Fibroblast of the conjunctiva (primary cell): ENCODE data around the gene TRPM2.
A peak's percentile ranks its signal among the peaks of the same experiment; 100 is the strongest.
"Not testable (repeated sequence)": the region's sequence is repeated elsewhere in the genome, so short reads cannot be mapped to it uniquely, and the experiment has no call there.

ENCODE experiments used
- DNase-seq: peaks from one replicate; pipeline ENCODE4 v3.0.0-alpha.2; 2010; ENCODE audit warnings: low read depth

Gene TRPM2

GRCh38 chr21:44335266-44336059, 18.0 kb upstream of the TRPM2 start:
- no peak for DNase-seq

- no peak for DNase-seq
Measured at GRCh38 chr21:44337449-44337848, 16.0 kb upstream of the TRPM2 start.

DNA sequence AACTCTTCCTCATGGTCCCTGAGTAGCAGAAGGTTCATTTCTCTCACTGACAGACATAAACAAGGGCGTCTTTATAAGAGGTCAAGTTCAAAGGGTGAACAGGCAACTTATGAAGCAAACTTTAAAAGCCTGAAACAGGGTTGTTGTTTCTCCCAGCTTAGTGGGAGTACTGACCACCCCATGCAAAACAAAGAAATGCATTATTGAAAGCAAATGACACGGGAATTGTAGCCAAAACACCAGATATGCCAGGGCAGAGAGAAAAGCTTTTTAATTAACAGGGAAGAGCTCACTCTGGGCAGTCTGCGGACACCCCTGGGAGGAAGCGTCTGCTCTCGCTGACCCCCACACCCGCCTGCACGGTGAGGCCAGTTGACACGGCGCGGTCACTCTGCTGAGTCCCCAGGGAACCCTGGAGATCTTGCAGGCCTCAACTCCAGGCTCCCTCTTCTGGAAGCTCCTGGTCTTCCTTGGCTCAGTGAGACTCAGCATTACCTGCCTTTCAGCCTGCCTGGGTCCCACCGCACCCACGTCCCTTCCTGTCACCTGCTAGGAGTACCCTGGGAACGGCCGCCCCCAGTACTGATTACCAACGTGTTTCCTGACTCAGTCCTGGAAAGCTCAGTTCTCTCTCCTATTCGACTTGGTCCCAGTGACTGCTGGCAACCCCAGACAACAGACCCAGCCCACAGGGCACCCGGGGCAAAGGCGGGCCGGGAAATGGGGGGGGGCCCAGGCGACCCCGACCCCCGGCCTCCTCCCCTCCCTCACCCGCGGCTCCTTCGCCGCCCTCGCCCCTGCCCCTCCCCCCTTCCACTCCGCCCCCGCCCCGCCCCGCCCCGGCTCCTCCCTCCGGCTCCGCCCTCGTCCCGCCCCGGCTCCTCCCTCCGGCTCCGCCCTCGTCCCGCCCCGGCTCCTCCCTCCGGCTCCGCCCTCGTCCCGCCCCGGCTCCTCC, 15.2 kb upstream of the TRPM2 start:
- DNase-seq, result peak; percentile 28

GRCh38 chr21:44338971-44339910, 14.2 kb upstream of the TRPM2 start, which contains the start of gene CFAP410:
CFAP410 (minus strand) TSS chr21:44339390; CDS start chr21:44339194, 196 bp downstream.
- peak; percentile 90 for DNase-seq

DNA sequence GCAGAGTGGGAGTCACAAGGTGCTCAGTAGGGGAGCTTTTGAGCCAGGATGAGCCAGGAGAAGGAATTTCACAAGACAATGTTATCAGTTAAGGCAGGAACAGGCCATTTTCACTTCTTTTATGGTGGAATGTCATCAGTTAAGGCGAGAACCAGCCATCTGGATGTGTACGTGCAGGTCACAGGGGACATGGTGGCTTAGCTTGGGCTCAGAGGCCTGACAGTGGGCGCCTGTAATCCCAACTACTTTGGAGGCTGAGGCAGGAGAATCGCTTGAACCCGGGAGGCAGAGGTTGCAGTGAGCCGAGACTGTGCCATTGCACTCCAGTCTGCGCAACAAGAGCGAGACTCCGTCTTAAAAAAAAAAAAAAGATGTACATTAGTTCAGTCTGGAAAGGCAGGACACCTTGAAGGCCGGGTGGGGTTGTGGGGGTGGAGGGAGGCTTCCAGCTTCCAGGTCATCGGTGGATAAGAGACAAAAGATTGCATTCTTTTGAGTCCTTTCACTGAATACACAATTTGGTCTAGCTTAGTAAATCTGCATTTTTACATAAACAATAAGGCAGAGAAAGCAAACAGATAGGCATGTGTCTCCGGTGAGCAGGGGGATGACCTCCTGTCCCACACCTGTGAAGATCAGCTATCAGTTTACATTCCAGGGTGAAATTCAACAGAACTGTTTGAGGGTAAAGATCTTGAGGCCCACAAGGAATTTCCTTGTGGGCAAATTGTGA, 11.5 kb upstream of the TRPM2 start:
- not testable (repeated sequence) for DNase-seq

DNA sequence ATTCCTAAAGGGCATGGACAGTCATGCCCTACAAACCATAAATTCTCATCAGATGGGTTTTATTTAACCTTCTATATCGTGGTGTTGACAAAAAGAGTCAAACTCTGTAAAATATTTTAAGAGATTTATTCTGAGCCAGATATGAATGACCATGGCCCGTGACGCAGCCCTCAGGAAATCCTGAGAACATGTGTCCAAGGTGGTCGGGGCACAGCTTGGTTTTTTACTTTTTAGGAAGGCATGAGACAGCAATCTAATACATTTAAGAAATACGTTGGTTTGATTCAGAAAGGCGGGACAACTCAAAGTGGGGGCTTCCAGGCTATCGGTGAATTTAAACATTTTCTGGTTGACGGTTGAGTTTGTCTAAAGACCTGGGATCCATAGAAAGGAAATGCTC, 10.4 kb upstream of the TRPM2 start:
- DNase-seq, result not testable (repeated sequence)

GRCh38 chr21:44344541-44345183, 8.8 kb upstream of the TRPM2 start:
- no peak for DNase-seq

DNA sequence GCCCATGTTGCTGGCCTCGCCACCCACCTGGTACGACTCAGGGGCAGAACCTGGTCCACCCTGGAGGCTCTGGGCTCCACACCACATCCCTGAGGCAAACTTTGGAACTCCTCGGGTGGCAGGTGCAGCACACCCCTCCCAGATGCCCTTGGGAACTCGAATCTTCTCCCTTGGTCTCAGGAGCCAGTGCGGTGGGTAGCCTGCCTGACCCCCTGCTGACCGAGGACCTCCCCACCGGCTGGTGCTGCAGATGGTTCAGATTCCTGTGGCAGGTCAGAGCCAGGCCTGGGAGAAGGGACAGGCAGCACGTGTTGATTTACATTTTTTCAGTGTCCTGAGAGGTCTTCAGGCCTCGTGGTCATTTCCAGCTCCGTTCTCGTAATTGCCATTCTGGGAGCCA, 7.9 kb upstream of the TRPM2 start:
- DNase-seq, result no peak

DNA sequence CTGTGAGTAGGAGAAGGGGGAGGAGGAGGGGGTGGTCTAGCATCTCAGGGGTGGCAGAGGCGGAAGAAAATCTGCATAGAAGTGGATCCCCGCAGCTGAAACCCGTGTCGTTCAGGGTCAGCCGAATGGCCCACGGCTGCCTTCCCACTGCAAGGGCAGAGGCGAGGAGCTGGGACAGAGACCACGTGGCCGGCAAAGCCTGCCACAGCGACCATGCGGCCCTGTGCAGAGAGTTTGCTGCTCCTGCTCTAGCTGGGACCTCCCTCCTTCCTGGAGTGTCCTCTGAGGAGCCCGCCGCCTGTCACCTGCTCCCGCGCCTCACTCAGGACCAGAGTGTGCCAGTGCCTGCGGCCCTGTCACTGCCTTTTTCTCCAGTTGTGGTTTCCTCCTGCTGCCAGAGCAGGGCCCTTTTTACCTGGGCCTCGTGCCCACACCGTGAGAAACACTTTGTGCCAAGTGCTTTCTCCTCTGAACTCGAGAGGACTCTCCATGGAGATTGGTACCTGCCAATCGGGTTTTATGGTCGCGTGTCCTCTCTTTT, 5.4 kb upstream of the TRPM2 start:
- no peak for DNase-seq

GRCh38 chr21:44348861-44349260, 4.6 kb upstream of the TRPM2 start:
- DNase-seq, result no peak

- no peak for DNase-seq
Measured at GRCh38 chr21:44349416-44349846, 4.0 kb upstream of the TRPM2 start.

DNA sequence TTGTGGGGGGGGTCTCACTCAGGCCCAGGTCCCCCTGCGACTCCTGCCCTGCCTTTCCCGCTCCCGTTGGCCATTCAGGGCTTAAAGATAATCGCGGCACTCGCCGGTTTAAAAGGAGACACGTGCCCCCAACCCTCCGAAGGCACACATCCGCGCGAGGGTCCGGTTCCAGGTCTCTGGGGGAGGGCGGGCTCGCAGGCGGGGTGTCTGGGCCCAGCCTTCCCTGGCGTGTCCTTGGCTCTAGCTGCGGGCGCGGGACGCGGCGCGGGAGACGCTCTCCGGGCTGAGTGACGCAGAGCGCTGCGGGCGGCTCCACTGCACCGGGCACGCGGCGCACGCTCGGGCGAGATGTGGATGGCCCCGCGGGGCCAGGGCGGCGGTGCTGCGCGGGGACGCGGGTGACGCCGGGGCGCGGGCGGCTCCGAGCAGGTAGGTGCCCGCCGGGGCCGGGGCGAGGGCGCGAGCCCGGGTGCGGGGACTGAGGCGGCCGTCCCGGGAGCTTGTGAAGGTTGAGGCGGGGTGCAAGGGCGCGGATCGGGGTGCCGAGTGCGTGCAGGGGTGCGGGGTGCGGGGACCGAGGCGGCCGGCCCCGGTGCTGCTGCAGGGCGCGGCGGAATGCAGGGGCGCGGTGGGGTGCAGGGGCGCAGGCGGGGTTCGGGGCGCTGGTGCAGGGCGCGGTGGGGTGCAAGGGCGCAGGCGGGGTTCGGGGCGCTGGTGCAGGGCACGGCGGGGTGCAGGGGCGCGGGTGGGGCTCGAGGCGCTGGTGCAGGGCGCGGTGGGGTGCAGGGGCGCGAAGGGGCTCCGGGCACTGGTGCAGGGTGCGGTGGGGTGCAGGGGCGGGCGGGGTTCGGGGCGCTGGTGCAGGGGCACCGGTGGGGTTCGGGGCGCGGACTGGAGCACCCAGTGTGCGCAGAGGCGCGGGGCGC, 3.3 kb upstream of the TRPM2 start:
- no peak for DNase-seq

- DNase-seq, result no peak
Measured at GRCh38 chr21:44350773-44351481, 2.5 kb upstream of the TRPM2 start.

DNA sequence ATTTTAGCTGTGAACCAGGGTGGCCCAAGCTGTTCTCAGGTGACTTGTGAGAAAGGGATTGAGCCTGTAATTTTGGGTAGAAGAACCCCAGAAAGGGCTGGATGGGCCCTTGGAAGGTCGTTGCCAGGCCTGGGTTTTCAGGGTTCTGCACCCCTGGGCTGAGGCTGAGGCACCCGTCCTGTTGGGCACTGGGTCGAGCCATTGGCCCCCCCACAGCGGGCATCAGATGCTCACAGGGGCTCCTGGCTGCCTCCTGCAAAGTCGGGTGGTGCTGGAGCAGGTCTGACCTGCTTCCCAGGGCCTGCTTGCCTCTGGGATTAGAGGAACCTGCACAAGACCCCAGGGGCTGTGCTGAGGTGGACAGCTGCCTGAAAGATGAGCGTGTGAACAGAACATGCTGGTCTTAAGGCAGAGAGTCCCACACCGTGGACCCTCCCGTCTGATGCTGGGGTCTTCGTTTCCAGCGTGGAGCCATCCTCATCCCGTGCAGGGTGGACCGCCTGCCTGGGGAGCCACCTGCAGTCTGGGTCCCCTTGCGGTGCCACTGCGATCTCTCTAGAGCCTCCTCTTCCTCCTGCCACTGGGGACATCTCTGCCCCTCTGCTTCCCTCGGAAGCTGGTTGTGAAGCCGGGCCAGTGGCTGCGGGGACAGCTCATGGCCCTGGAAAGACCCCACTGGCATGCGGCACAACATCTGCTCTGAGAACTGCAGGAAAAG, 1.7 kb upstream of the TRPM2 start:
- no peak for DNase-seq

GRCh38 chr21:44352253-44352860, 1.1 kb upstream of the TRPM2 start:
- no peak for DNase-seq

DNA sequence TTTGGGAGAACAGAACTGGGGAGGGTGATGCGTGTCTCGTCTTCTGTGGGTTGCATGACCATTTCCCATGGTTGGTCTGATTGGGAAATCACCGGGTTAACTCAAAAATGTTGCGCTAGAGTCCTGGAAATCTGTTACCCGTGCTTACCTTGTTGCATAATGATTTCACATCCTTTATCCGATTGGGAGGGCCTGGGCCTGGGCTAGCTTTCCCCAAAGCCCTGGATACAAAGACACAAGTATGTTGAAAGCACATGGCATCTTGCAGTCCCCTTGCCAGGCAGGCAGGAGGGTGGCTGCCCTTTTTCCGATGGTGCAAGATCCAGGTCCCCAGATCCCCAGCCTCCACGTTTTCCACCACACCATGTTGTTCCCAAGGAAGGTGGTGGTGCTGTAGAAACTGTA, 582 bp downstream of the TRPM2 start:
- DNase-seq, result no peak
